Fibroblast of the aortic adventitia (primary cell): ENCODE results near the gene VSTM4. TPM values are rescaled to one million over a fixed set of nuclear protein-coding genes. Genes with fewer than 3 reads are reported as not detected.

Experiments used
- DNase-seq: peaks from one replicate; pipeline ENCODE4 v3.0.0-alpha.2; 2010; ENCODE audit warnings: low read depth
- H3K4me3 ChIP-seq: 2 replicates; pipeline ENCODE4 v1.5.1; 2011; ENCODE audit warnings: low read depth, mild to moderate bottlenecking, control low read depth, low read length, moderate library complexity
- CTCF ChIP-seq: IDR thresholded peaks from 2 replicates; pipeline ENCODE4 v1.5.1; 2011; ENCODE audit warnings: mild to moderate bottlenecking, low read length, control low read depth, inconsistent platforms; ENCODE audit not compliant: insufficient read depth
- total RNA-seq: library from RNA; depleted of rRNA; stranded (reverse); fragments of >200 nt; gene quantifications from 2 replicates; pipeline ENCODE4 v1.2.3, GENCODE V29; 2012; ENCODE audit warnings: low replicate concordance

Gene VSTM4
- total RNA-seq, 1 donor = 6.5 TPM

- DNase-seq = no peak
- no peak for TF ChIP-seq CTCF
- H3K4me3 ChIP-seq = no peak overlapping the region
These were observed 125.1 kb downstream of the VSTM4 start for GRCh38 chr10:48990226-48990625.

- DNase-seq = no peak
- no peak overlapping the region for H3K4me3 ChIP-seq
- TF ChIP-seq CTCF = no peak
These were observed 129.6 kb downstream of the VSTM4 start for GRCh38 chr10:48985621-48986158.

GRCh38 chr10:48983648-48984351 is 131.5 kb downstream of the VSTM4 start:
- DNase-seq = no peak
- H3K4me3 ChIP-seq = no peak overlapping the region
- TF ChIP-seq CTCF = no peak

GRCh38 chr10:48982584-48982983 is 132.7 kb downstream of the VSTM4 start:
- DNase-seq = no peak
- H3K4me3 ChIP-seq = no peak overlapping the region
- TF ChIP-seq CTCF = no peak

GRCh38 chr10:48981310-48981907 is 133.9 kb downstream of the VSTM4 start:
- TF ChIP-seq CTCF = peak; percentile 86
- H3K4me3 ChIP-seq = no peak overlapping the region
- peak; percentile 49 for DNase-seq

- H3K4me3 ChIP-seq = no peak overlapping the region
- no peak for DNase-seq
- TF ChIP-seq CTCF = no peak
These were observed 137.0 kb downstream of the VSTM4 start for GRCh38 chr10:48978318-48978717.

GRCh38 chr10:48976196-48976595 is 139.1 kb downstream of the VSTM4 start:
- DNase-seq = peak; percentile 16
- no peak overlapping the region for H3K4me3 ChIP-seq
- peak; percentile 13 for TF ChIP-seq CTCF
